Heart left ventricle (tissue), 16 donors: ENCODE results near the gene ATG4A. TPM values are rescaled to one million over a fixed set of nuclear protein-coding genes. Genes with fewer than 3 reads are reported as not detected.
A peak's percentile ranks its signal among the peaks of the same experiment; 100 is the strongest.

Experiments used
- ATAC-seq, 4 donors: fragments of 200-7000 bp; cut with Tn5 transposase; one replicate each; pipeline ENCODE4 v1.9.1; 2020 to 2022; ENCODE audit warnings: moderate library complexity in 4 of 4, mild to moderate bottlenecking in 3 of 4, moderate number of reproducible peaks in 1 of 4
- DNase-seq, 5 donors: peaks; one replicate each; pipeline ENCODE4 v3.0.0-alpha.2; 2020
- H3K27ac ChIP-seq, 12 donors: fragments of 200-600 bp; sonication (generic) in 4 of 12; one replicate each; pipeline versions ENCODE4 v1.5.0 to v1.8.0; 2016 to 2022; ENCODE audit warnings: mild to moderate bottlenecking in 2 of 12
- H3K27me3 ChIP-seq, 9 donors: fragments of 200-600 bp; sonication (generic) in 2 of 9; one replicate each; pipeline versions ENCODE4 v1.5.1 to v1.8.0; 2016 to 2022; ENCODE audit warnings: mild to moderate bottlenecking in 3 of 9
- H3K36me3 ChIP-seq, 9 donors: fragments of 200-600 bp; sonication (generic) in 2 of 9; one replicate each; pipeline versions ENCODE4 v1.5.0 to v1.8.0; 2018 to 2022; ENCODE audit warnings: mild to moderate bottlenecking in 2 of 9
- H3K4me1 ChIP-seq, 12 donors: fragments of 200-600 bp; sonication (generic) in 4 of 12; one replicate each; pipeline versions ENCODE4 v1.5.0 to v1.8.0; 2016 to 2022; ENCODE audit warnings: mild to moderate bottlenecking in 3 of 12
- H3K4me3 ChIP-seq, 12 donors: fragments of 200-600 bp; sonication (generic) in 4 of 12; one replicate each; pipeline versions ENCODE4 v1.5.0 to v1.8.0; 2017 to 2022; ENCODE audit warnings: mild to moderate bottlenecking in 9 of 12, moderate library complexity in 4 of 12
- H3K9me3 ChIP-seq, 12 donors: fragments of 200-600 bp; sonication (generic) in 4 of 12; one replicate each; pipeline versions ENCODE4 v1.5.0 to v1.8.0; 2016 to 2022; ENCODE audit warnings: mild to moderate bottlenecking in 1 of 12
- POLR2A ChIP-seq, 2 donors: fragments of 450-650 bp; IDR thresholded peaks; one replicate each; pipeline ENCODE4 v1.6.1; 2017; ENCODE audit warnings: antibody characterized with exemption in 2 of 2, mild to moderate bottlenecking in 2 of 2, moderate library complexity in 2 of 2
- WGBS, 4 donors: extraction: QIAGEN DNeasy Blood & Tissue Kit in 2 of 4; methylation state at CpG; one replicate each; pipeline versions ENCODE4 v1.1.5 to v1.1.7; 2013 to 2018; 5-methylcytosine and 5-hydroxymethylcytosine counted together
- intact Hi-C, 10 donors: fragments of 100-400 bp; cut with DNase I; formaldehyde crosslinking; loops; one replicate each; pipeline versions ENCODE4 v1.11.1 to v1.14.2; 2022
- polyA plus RNA-seq, 2 donors: library from polyadenylated mRNA; stranded (reverse); fragments of 200-250 nt; gene quantifications; one replicate each; pipeline ENCODE4 v1.2.3, GENCODE V29; 2013
- total RNA-seq, 9 donors: library from RNA; depleted of rRNA in 2 of 9; stranded (reverse); fragments of >200 nt in 2 of 9; fragmentation: NEBNext Ultra II Directional in 3 of 9; extraction: Animal tissue kit (Norgen Biotek cat#: 25700) in 3 of 9; gene quantifications; one replicate each; pipeline versions ENCODE4 v1.1.0 to v1.2.4, GENCODE V29; 2016 to 2023
- TF ChIP-seq, protein P1 (sequence below), 12 donors: fragments of 200-600 bp; sonication (generic) in 4 of 12; IDR thresholded peaks; one replicate each; pipeline versions ENCODE4 v1.5.0 to v1.8.0; 2018 to 2022; ENCODE audit warnings: antibody characterized with exemption in 12 of 12, mild to moderate bottlenecking in 5 of 12
- donor health status: ischemic (EF 13 %, LVEDD 7.1; RV severe dilation, severe dysfunction).
- donor health status: healthy with polysubstance abuse.
- donor health status: DM: no; HTN: yes; CAD: no.
- donor health status: DM: no; HTN: no; CAD: no.
- donor health status: ischemic (EF 25% LVEDD 6.9; RV normal size, moderate dysfunction).
- donor health status: ischemic (EF 25% LVEDD 5.7; RV mildly dilated, moderate dysfunction).
- donor health status: healthy.
- donor health status: DM: yes; HTN: yes; CAD: no.
- donor health status: ischemic (EF 35%, LVEDD 5.7; RV mildly dilated, moderate dysfunction).
- donor health status: nonischemic (EF 11% LVEDD 7.7; RV severe dilation, severe dysfunction).
- donor health status: DM: yes; HTN: yes; CAD: no.
- donor health status: PGD.
- donor health status: ischemic (EF 29% LVEDD 5.4; RV normal size, mild dysfunction).
- donor health status: nonischemic (EF 23%, LVEDD 6.1; RV moderate dilation, normal function).

ATG4A gene
- total and polyA plus RNA-seq, 11 donors = 11.0 to 22.7 (median 18.0) TPM

DNA sequence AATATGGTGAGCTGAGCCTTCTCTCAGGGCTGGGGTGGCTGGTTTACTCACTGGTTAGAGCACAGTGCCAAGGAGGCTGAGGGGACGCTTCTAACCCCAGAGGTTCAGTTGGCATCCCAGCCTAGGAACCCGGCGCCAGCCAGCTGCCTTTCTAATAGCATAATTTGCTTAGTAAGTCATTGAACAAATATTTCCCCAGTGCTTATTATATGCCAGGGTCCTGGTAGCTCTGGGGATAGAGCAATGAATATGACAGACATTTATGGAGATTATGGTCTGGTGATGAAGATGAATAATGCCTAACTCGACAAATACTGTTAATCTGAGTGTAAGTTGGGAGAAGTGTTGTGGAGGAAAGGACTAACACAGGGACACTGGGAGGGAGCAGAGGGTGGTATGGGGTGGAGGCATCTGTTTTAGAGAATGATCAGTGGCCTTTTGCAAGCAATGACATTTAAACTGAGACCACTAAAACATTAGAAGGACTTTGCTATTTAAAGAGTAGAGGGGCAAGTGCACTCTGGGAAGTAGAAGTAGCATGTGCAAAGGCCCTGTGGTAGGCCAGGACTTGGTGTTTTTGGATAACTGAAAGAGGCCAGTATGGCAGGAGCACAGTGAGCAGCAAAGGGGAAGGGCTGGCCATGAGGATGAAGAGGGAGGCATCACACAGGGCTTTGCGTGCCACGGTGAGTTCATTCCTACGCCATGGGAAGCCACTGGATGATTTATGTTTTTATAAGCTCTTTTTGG is 71.9 kb downstream of the ATG4A start:
- H3K27me3 ChIP-seq = peaks cover 0 to 5% (median 0%) of the 10 kb centered on the region in 9 donors
- no peak overlapping the region for H3K27ac ChIP-seq
- 83 to 95% (median 93%) methylated on average over 7 of the region's 7 CpGs for WGBS, 4 donors
- H3K36me3 ChIP-seq = no peaks in the 10 kb centered on the region
- no peak overlapping the region for H3K4me3 ChIP-seq
- intact Hi-C loops = no loop called here
- DNase-seq (no peak), ATAC-seq (no peak)
- H3K9me3 ChIP-seq = no peaks in the 10 kb centered on the region
- H3K4me1 ChIP-seq = no peaks in the 10 kb centered on the region
- no peak for TF ChIP-seq POLR2A (IDR thresholded peaks at IDR 0.05)
- TF ChIP-seq, protein P1, sequence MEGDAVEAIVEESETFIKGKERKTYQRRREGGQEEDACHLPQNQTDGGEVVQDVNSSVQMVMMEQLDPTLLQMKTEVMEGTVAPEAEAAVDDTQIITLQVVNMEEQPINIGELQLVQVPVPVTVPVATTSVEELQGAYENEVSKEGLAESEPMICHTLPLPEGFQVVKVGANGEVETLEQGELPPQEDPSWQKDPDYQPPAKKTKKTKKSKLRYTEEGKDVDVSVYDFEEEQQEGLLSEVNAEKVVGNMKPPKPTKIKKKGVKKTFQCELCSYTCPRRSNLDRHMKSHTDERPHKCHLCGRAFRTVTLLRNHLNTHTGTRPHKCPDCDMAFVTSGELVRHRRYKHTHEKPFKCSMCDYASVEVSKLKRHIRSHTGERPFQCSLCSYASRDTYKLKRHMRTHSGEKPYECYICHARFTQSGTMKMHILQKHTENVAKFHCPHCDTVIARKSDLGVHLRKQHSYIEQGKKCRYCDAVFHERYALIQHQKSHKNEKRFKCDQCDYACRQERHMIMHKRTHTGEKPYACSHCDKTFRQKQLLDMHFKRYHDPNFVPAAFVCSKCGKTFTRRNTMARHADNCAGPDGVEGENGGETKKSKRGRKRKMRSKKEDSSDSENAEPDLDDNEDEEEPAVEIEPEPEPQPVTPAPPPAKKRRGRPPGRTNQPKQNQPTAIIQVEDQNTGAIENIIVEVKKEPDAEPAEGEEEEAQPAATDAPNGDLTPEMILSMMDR (IDR thresholded peaks at IDR 0.05) = no peak

- no peak for TF ChIP-seq POLR2A (IDR thresholded peaks at IDR 0.05)
- TF ChIP-seq, protein P1 (IDR thresholded peaks at IDR 0.05) = peak in 6 of 12 donors; percentile 6 to 36 (median 18)
- Histone ChIP-seq H3K27me3 (peaks cover 0 to 5% (median 0%) of the 10 kb centered on the region in 9 donors), H3K4me3 (no peak overlapping the region), H3K36me3 (no peaks in the 10 kb centered on the region), H3K4me1 (no peaks in the 10 kb centered on the region), H3K27ac (no peak overlapping the region), H3K9me3 (no peaks in the 10 kb centered on the region)
- DNase-seq (no peak), ATAC-seq (peak in 2 of 4 donors; percentile 28 to 34)
- 66 to 86% (median 74%) methylated on average over 7 of the region's 7 CpGs for WGBS, 4 donors
- intact Hi-C loops = no loop called here
These were observed 74.0 kb downstream of the ATG4A start for GRCh38 chrX:108165383-108166111.

DNA sequence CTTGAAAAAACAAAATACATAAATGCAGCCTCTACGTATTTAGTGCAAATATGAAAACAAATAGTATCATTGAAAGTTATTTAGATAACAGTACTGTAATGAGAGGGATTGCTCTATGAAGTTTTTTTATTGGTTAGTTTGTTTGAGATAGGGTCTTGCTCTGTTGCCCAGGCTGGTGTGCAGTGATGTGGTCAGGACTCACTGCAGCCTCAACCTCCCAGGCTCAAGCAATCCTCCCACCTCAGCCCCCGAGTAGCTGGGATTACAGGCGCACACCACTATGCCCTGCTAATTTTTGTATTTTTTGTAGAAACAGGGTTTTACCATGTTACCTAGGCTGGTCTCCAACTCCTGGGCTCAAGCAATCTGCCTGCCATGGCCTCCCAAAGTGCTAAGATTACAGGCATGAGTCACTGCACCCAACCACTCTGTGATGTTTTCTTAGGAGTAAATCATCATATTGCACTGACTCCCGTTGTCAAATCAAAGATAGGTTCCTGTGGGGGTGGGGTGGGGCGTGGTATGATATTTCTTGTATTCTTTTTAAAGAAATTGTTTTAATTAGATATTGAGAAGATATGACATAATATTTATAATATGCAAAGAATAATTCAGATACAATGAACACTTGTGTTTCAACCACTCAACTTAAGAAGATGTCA is 75.8 kb downstream of the ATG4A start:
- DNase-seq = no peak
- Histone ChIP-seq H3K4me1 (no peaks in the 10 kb centered on the region), H3K9me3 (no peaks in the 10 kb centered on the region), H3K4me3 (no peak overlapping the region), H3K36me3 (no peaks in the 10 kb centered on the region), H3K27ac (no peak overlapping the region), H3K27me3 (peaks cover 0 to 5% (median 0%) of the 10 kb centered on the region in 9 donors)
- no peak for ATAC-seq
- intact Hi-C loops = no loop called here
- TF ChIP-seq, protein P1 (IDR thresholded peaks at IDR 0.05) = no peak
- TF ChIP-seq POLR2A (IDR thresholded peaks at IDR 0.05) = no peak
- 65 to 77% (median 71%) methylated on average over 5 of the region's 5 CpGs for WGBS, 4 donors
